ENCODE measurements around the gene FGFR3.

DNA sequence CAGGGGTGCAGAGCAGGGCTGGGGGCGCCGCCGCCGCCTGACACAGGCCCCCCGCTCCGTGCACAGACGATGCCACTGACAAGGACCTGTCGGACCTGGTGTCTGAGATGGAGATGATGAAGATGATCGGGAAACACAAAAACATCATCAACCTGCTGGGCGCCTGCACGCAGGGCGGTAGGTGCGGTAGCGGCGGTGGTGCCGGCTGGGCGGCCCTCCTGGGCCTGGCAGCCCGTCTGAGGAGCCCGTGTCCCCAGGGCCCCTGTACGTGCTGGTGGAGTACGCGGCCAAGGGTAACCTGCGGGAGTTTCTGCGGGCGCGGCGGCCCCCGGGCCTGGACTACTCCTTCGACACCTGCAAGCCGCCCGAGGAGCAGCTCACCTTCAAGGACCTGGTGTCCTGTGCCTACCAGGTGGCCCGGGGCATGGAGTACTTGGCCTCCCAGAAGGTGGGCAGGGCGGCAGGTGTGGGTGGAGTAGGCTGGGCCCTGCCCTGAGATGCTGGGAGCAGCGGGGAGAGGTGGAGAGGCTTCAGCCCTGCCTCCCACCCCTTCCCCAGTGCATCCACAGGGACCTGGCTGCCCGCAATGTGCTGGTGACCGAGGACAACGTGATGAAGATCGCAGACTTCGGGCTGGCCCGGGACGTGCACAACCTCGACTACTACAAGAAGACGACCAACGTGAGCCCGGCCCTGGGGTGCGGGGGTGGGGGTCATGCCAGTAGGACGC is 12.6 kb downstream of the FGFR3 start:
- TF ChIP-seq POLR2A (IDR thresholded peaks at IDR 0.05; ENCODE audit: low read depth, low read length) (no peak), TAF1 (IDR thresholded peaks at IDR 0.05; ENCODE audit: borderline replicate concordance, low read depth, low read length) (no peak), POLR2AphosphoS5 (IDR thresholded peaks at IDR 0.05; ENCODE audit: low read depth, low read length) (no peak)

All from GM12892 (cell line).